Measurements from ENCODE around the gene PITPNC1.
"Not testable (repeated sequence)": the region's sequence is repeated elsewhere in the genome, so short reads cannot be mapped to it uniquely, and the experiment has no call there.

The PITPNC1 gene

GRCh38 chr17:67467500-67468455, 90.7 kb downstream of the PITPNC1 start:
- DNase-seq = no peak

- DNase-seq = peak; percentile 20
Observed at GRCh38 chr17:67469208-67469980, 92.3 kb downstream of the PITPNC1 start.

GRCh38 chr17:67470163-67470562, 93.1 kb downstream of the PITPNC1 start:
- DNase-seq = peak; percentile 40

GRCh38 chr17:67471118-67471517, 94.0 kb downstream of the PITPNC1 start:
- no peak for DNase-seq

DNA sequence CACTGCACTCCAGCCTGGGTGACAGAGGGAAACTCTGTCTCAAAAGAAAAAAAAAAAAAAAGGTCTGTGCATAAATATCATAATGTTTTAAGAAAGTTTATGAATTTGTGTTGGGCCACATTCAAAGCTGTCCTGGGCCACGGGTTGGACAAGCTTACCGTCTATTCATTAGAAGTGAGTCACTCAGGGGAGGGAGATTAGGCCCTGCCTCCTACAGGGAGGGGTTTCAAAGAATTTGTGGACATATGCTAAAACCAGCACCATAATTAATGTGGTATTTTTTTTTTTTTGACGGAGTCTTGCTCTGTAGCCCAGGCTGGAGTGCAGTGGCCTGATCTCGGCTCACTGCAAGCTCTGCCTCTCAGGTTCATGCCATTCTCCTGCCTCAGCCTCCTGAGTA, 95.5 kb downstream of the PITPNC1 start:
- not testable (repeated sequence) for DNase-seq

GRCh38 chr17:67474081-67474661, 97.1 kb downstream of the PITPNC1 start:
- DNase-seq = no peak

- DNase-seq = peak; percentile 87
Observed at GRCh38 chr17:67475161-67475937, 98.3 kb downstream of the PITPNC1 start.

GRCh38 chr17:67476787-67477335, 99.8 kb downstream of the PITPNC1 start:
- no peak for DNase-seq

GRCh38 chr17:67477687-67478086, 100.6 kb downstream of the PITPNC1 start:
- peak; percentile 86 for DNase-seq

GRCh38 chr17:67478401-67479041, 101.4 kb downstream of the PITPNC1 start:
- DNase-seq = peak; percentile 18

DNA sequence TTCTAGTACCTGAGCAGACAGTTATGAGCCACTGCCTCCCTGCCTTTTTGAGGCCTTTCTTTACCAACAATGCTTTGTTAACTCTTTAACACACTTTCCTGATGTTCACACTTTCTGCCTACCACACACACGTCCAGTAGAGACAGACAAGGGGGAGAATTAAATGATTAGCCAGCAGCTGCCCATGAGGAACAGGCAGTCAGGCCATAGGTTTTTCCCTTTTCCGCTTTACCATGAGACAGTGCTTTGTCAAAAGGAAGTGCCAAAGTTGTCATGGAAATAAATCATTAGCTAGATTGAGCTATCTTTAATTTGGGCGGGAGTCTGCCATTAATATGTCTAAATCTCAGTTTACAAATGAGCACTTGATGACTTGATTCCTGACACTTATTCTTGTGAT, 102.1 kb downstream of the PITPNC1 start:
- peak; percentile 62 for DNase-seq

- not testable (repeated sequence) for DNase-seq
Observed at GRCh38 chr17:67480959-67481358, 103.9 kb downstream of the PITPNC1 start.

- DNase-seq = peak; percentile 91
Observed at GRCh38 chr17:67481808-67482207, 104.7 kb downstream of the PITPNC1 start.

- peak; percentile 23 for DNase-seq
Observed at GRCh38 chr17:67482764-67483163, 105.7 kb downstream of the PITPNC1 start.

DNA sequence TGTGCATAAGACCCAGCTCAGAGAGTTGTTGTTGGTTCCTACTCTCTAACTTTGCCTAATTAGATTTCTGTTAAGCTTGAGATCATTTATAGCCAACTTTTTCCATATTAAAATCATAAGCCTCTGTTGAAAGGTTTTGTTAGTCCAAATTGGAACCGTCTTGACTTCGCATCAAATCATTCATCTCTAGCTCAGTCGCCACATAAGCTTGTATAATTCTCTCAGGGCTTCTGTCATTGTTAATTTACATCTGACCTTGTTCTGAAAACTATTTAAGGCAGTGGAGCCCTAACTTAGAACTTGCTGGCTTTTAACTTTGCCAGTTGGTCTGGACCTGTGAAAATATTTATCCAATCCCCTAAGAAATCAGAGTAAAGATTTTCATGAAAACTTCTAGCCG, 107.2 kb downstream of the PITPNC1 start:
- DNase-seq = no peak

- no peak for DNase-seq
Observed at GRCh38 chr17:67485666-67486065, 108.6 kb downstream of the PITPNC1 start.

DNA sequence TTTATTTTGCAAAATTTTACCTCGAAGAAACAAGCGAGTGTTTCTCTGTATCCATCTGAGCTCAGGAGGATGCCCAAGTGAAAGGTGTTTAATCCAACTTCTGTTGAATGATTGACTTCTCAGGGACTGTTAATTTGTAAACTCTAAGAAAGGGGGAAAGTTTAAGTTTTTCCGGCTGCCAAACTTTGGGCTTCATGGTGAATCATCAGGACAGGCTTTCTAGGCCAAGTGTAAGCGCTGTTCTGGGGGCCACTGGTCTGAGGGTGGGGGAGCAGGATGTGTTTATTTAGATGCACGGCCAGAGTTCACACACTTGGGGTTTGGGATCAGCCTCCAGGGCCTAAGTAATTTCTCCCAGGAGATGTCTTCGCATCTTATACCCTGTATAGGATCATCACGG, 110.4 kb downstream of the PITPNC1 start:
- DNase-seq = no peak

DNA sequence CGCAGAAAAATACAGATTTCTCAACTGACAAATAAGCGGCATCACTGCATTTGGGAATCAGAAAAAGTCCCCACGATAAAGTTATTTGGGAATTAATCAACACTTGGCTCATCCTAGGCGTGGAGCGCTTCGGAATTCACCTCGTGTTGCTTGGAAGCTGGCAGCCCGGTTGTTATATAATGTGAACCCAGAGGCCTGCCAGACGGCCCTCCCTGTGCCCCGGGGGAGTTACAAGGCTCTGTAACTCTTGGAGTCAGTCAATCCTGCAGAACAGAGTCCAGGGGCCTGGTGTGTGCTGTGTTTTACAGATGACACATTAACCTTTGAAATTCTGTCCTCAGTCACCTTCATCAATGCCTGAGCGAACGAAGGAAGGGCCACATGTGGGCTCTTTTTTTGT, 111.1 kb downstream of the PITPNC1 start:
- DNase-seq = no peak

DNA sequence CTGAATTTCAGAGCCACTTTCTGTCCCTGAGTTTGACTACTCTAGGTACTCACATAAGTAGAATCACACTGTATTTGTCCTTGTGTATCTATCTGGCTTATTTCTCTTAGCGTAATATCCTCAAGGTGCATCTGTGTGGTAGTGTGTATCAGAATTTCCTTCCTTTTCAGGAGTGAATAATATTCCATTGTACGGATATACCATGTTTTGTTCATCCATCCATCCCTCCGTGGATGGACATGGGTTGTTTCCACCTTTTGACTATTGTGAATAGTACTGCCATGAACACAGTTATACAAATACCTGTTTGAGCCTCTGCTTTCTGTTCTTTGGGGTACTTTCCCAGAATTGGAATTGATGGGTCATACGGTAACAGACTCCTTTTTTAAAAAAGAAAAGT, 111.7 kb downstream of the PITPNC1 start:
- DNase-seq = no peak

DNA sequence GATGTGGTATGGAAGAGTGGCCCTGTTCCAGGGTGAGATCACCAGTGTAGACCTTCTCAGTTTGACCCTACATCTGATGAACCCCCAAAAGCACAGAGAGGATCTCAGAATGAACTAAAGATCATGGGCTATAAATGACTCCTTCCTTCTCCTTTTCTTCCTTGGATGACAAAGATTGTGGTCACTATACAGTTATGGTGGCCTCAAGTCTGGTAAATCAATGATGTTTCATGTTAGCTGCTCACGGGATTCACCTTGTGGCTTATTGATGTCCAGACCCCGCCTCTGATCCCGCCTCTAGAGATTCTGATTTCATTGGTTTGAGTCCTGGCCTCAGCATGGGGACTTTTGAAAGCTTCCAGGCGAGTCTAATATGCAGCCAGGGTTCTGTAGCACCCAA, 112.2 kb downstream of the PITPNC1 start:
- DNase-seq = peak; percentile 65

DNA sequence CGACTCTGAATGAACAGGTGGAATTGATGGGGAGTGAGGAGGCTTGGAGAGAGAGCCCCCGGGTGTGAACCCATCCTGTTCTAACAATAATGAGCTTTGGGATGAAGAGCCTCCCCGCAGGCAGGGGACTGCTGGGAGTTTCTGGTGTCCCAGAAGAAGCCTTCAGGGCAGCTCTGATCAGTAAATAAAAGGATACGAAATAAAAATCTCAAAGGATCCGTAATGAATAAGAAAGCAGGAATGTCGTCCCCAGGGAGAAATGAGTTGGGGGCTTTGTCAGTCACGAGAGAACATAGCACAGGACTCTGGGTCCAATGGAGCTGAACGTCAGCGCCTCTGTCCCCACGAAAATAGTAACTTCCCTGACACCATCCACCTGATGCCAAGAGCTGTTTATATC, 113.4 kb downstream of the PITPNC1 start:
- DNase-seq = no peak
